Naive B cell (primary cell): ENCODE results near the gene SH2D4B. TPM values are rescaled to one million over a fixed set of nuclear protein-coding genes. Genes with fewer than 3 reads are reported as not detected.
A peak's percentile ranks its signal among the peaks of the same experiment; 100 is the strongest.
"Not testable (repeated sequence)": the region's sequence is repeated elsewhere in the genome, so short reads cannot be mapped to it uniquely, and the experiment has no call there.

Source experiments
- ATAC-seq, 2 donors: fragments of 150-1000 bp; cut with Tn5 transposase; 2 replicates each; pipeline ENCODE4 v1.10.0; 2021; ENCODE audit warnings: low read depth in 2 of 2, mild to moderate bottlenecking in 2 of 2, moderate library complexity in 2 of 2
- DNase-seq: peaks from one replicate; pipeline ENCODE4 v3.0.0; 2022
- H3K27ac Mint-ChIP-seq, 6 donors: one replicate each; pipeline ENCODE4 v1.8.0; 2020 to 2022; ENCODE audit warnings: mild to moderate bottlenecking in 6 of 6, mixed read lengths in 6 of 6, moderate library complexity in 5 of 6, inconsistent platforms in 2 of 6
- H3K27me3 Mint-ChIP-seq, 3 donors: one replicate each; pipeline ENCODE4 v1.8.0; 2021 to 2022; ENCODE audit warnings: mixed read lengths in 3 of 3, mild to moderate bottlenecking in 1 of 3
- H3K36me3 Mint-ChIP-seq, 2 donors: one replicate each; pipeline ENCODE4 v1.8.0; 2020 to 2022; ENCODE audit warnings: mixed read lengths in 2 of 2, inconsistent platforms in 1 of 2, mild to moderate bottlenecking in 1 of 2
- H3K4me1 Mint-ChIP-seq, 3 donors: one replicate each; pipeline ENCODE4 v1.8.0; 2020 to 2022; ENCODE audit warnings: mixed read lengths in 3 of 3, inconsistent platforms in 1 of 3, mild to moderate bottlenecking in 1 of 3, moderate library complexity in 1 of 3
- H3K4me3 Mint-ChIP-seq, 8 donors: one replicate each; pipeline ENCODE4 v1.8.0; 2020 to 2022; ENCODE audit warnings: mild to moderate bottlenecking in 8 of 8, mixed read lengths in 8 of 8, moderate library complexity in 8 of 8, inconsistent platforms in 2 of 8
- H3K9me3 Mint-ChIP-seq, 7 donors: one replicate each; pipeline ENCODE4 v1.8.0; 2020 to 2022; ENCODE audit warnings: mixed read lengths in 7 of 7, mild to moderate bottlenecking in 5 of 7, inconsistent platforms in 2 of 7, moderate library complexity in 1 of 7
- polyA plus RNA-seq, 6 donors: library from polyadenylated mRNA; unstranded; fragments of 300-500 nt; fragmentation: Illumina TruSeq; gene quantifications; one replicate each; pipeline ENCODE4 v1.2.3, GENCODE V29; 2021; ENCODE audit warnings: low read depth in 6 of 6

SH2D4B gene
- polyA plus RNA-seq, 6 donors from 2014 or later, result 0.19 TPM; not detected in 5

DNA sequence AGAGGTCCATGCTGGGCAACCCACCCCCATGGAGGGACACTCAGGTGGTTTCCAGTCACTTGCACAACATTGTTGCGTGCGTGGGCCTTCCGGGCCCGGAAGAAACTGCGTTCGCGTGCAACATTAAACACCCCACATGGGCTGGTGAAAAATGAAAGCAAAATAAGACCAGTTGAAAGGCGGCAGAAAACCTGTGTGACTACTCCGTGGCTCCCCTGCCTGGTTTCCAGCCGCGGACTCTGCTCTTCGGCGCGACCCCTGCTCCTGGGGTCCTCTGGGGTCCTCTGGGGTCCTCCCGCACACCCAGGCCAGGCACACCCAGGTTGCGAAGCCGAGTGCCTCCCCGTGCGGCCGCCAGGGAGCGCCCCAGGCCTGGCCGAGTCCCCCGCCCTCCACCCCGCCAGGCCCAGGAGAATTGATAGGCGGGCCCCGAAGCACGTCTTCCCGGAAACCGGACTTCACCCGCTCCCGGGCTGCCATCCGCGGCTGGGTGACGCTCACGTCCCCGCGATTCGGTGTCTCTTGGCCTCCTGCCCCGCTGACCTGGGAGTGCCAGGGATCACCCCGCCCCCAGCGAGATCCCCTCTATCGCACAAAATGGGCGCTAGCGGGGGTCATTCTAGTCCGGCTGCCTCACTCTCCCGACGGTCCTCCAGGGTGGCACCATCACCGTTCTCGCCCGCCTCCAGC lies 1.9 kb upstream of the SH2D4B start:
- H3K9me3 Mint-ChIP-seq, result peaks cover 0 to 1% (median 0%) of the 10 kb centered on the region in 7 donors
- H3K27ac Mint-ChIP-seq, result peak overlapping the region; percentile 58 to 97 (median 95)

GRCh38 chr10:80536361-80536835 lies 1.3 kb upstream of the SH2D4B start:
- Mint-ChIP-seq H3K27ac (peak overlapping the region; percentile 64 to 97 (median 93)), H3K27me3 (no peaks in the 10 kb centered on the region), H3K9me3 (peaks cover 0 to 2% (median 0%) of the 10 kb centered on the region in 7 donors), H3K36me3 (no peaks in the 10 kb centered on the region), H3K4me3 (peak overlapping the region; percentile 83 to 92 (median 88)), H3K4me1 (peaks cover 31 to 55% (median 55%) of the 10 kb centered on the region in 3 donors)
- ATAC-seq (no peak), DNase-seq (no peak)

More for the DNA sequence above, 1.9 kb upstream of the SH2D4B start:
- Mint-ChIP-seq H3K4me1 (peaks cover 25 to 49% (median 49%) of the 10 kb centered on the region in 3 donors), H3K36me3 (no peaks in the 10 kb centered on the region), H3K27me3 (no peaks in the 10 kb centered on the region), H3K4me3 (peak overlapping the region; percentile 83 to 92 (median 88))
- DNase-seq (peak; percentile 72), ATAC-seq (peak; percentile 79 to 83)

DNA sequence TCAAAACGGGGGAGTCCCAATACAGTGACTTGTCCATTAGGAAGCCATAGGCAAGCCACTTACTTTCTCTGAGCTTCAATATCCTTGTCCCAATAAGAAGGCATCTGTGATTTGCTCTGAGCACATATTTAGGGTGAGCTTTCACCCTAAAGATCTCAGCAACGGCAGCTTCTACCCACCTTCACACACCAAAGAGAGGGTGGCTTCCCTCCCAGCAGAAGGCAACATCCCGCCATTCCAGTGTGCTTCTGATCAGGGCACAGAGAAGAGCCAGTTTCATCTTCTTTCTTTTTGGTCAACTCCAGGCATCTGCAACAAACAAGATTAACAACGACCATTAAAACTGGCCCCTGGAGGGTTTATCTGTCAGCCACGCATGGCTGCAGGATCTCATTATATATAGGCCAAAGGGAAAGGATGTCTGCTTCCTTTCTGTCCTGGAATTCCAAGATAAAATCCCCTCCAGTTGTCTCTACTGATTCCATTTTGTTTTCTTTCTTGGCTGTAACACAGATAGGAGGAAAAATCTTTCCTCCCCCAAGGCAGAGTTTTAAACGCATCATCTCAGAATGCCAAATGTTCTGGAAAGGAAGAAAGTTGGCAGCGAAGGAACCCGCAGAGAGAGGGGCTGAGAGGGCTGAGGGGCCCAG lies 491 bp upstream of the SH2D4B start:
- ATAC-seq (no peak), DNase-seq (no peak)
- peak overlapping the region in 5 of 6 donors; percentile 33 to 85 (median 60) for H3K27ac Mint-ChIP-seq
- peaks cover 39 to 63% (median 63%) of the 10 kb centered on the region in 3 donors for H3K4me1 Mint-ChIP-seq
- H3K36me3 Mint-ChIP-seq, result no peaks in the 10 kb centered on the region
- no peaks in the 10 kb centered on the region for H3K27me3 Mint-ChIP-seq
- H3K9me3 Mint-ChIP-seq, result peaks cover 0 to 2% (median 0%) of the 10 kb centered on the region in 7 donors
- peak overlapping the region in 7 of 8 donors; percentile 7 to 91 (median 85) for H3K4me3 Mint-ChIP-seq

DNA sequence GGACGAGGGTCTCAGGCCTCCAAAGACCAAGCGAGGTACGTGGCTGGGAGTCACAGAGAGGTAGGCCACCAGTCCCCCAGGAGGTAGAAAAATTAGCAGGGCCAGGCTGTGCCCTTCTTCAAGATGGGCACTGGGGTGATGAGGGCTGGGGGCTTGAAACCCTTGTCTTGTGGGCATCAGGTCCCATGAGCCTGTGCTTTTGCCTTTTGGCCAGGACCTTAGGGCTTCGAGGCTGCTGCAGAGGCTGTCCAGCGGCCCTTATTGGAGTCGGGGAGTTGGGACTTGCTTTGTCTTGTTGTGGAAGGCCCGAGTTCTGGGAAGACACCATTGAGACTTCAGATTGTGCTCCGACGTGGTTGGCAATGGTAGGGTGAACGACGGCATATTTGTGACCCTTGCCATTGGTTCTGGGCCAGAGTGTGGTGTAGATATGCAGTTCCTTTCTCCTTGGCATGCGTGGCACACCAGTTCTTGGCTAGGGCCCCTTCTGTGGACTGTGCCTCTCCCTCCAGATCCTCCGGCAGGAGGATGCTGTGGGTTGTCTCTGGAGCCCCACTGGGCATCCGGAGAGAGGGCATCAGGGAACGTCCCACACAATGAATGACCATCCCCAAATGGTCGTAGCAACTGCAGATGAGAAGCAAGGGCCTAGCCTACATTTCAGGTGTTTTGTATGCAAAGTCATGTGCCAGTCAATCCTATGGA lies 931 bp downstream of the SH2D4B start:
- Mint-ChIP-seq H3K4me1 (peaks cover 44 to 64% (median 62%) of the 10 kb centered on the region in 3 donors), H3K27ac (peak overlapping the region in 5 of 6 donors; percentile 44 to 94 (median 72)), H3K4me3 (peak overlapping the region in 3 of 8 donors; percentile 40 to 88 (median 52)), H3K36me3 (no peaks in the 10 kb centered on the region), H3K27me3 (no peaks in the 10 kb centered on the region), H3K9me3 (peaks cover 0 to 2% (median 0%) of the 10 kb centered on the region in 7 donors)
- ATAC-seq, result no peak
- no peak for DNase-seq

DNA sequence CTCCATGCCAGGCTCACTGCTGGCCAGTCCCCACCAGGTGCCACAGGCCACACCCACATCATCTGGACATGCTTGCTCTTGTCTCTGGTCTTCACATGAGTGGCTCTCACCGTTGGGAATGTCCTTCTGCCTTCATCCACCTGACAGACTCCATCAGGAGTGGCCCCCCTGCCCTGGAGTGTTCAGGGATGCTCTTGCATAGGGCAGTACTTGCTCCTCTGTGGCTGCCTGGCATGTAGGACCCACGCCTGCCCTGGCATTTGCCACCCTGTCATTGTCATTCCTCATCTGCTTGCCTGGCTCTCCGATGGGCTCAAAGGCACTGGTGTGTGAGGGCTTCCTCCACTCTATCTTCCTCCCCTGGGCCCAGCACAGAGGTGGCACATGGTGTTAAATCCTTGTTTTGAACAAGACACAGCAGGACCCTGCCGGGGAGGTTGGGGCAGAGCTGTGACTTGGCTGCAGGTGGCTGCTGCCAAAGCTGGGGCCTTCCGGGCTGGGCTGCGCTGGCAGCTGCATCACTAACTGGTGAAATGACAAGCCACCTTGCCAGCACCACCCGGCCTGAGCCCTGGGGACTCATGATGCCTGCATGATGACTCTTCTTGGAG lies 1.8 kb downstream of the SH2D4B start:
- DNase-seq (peak; percentile 61), ATAC-seq (peak; percentile 47 to 66)
- peak overlapping the region; percentile 42 to 89 (median 76) for H3K4me3 Mint-ChIP-seq
- H3K27ac Mint-ChIP-seq, result peak overlapping the region; percentile 84 to 95 (median 91)
- H3K9me3 Mint-ChIP-seq, result peaks cover 0 to 2% (median 0%) of the 10 kb centered on the region in 7 donors
- no peaks in the 10 kb centered on the region for H3K27me3 Mint-ChIP-seq
- peaks cover 44 to 64% (median 62%) of the 10 kb centered on the region in 3 donors for H3K4me1 Mint-ChIP-seq
- no peaks in the 10 kb centered on the region for H3K36me3 Mint-ChIP-seq

GRCh38 chr10:80540136-80540535 lies 2.4 kb downstream of the SH2D4B start:
- H3K36me3 Mint-ChIP-seq, result no peaks in the 10 kb centered on the region
- H3K4me3 Mint-ChIP-seq, result peak overlapping the region; percentile 42 to 89 (median 76)
- H3K27me3 Mint-ChIP-seq, result no peaks in the 10 kb centered on the region
- H3K9me3 Mint-ChIP-seq, result peaks cover 0 to 2% (median 0%) of the 10 kb centered on the region in 7 donors
- no peak for ATAC-seq
- H3K27ac Mint-ChIP-seq, result peak overlapping the region; percentile 84 to 95 (median 91)
- no peak for DNase-seq
- H3K4me1 Mint-ChIP-seq, result peaks cover 45 to 64% (median 61%) of the 10 kb centered on the region in 3 donors

- H3K27ac Mint-ChIP-seq, result peak overlapping the region; percentile 94 to 97 (median 95)
- no peaks in the 10 kb centered on the region for H3K36me3 Mint-ChIP-seq
- peaks cover 48 to 62% (median 58%) of the 10 kb centered on the region in 3 donors for H3K4me1 Mint-ChIP-seq
- ATAC-seq, result no peak
- no peak for DNase-seq
- H3K4me3 Mint-ChIP-seq, result peak overlapping the region; percentile 57 to 90 (median 82)
- H3K27me3 Mint-ChIP-seq, result no peaks in the 10 kb centered on the region
- peaks cover 0 to 2% (median 0%) of the 10 kb centered on the region in 7 donors for H3K9me3 Mint-ChIP-seq
Observed at GRCh38 chr10:80540618-80540980, 2.9 kb downstream of the SH2D4B start.

DNA sequence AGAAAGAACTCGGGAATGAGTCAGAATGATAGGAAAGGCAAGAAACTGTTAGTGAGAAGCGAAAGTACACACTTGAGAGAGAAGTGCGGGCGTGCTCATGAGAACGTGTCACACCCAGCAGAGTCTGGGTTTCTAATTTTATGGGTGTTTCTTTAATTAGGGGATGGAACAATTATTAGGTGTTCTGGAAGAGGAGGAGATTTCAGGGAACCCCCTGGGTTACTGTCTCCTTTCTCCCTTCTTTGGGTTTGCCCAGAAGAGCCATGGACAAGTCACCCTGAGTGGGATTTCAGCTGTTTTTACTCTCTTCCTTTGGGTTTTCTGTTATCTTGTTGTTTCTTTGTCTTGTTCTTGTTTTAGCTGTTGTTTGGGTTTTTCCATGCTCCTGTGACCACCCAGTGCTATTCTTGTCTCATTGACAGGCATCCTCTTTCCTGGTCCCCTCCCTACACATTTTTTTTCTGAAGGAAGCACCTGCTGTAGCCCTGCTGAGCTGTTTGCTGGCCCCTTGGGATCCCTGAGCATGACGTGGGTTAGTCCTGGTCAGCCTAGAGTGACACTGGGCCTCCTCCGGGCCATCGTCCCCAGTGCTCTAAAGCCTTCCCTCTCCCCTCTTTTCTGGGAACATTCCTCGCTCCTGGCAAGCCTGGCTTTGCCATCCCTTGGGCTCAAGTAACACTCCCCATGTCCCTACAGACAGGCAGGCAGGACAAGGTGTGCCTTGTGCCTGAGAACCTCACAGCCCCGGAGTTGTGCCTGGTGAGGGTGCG lies 3.5 kb downstream of the SH2D4B start:
- H3K4me1 Mint-ChIP-seq, result peaks cover 47 to 56% (median 56%) of the 10 kb centered on the region in 3 donors
- no peaks in the 10 kb centered on the region for H3K27me3 Mint-ChIP-seq
- peak overlapping the region; percentile 94 to 97 (median 95) for H3K27ac Mint-ChIP-seq
- peak overlapping the region; percentile 57 to 90 (median 82) for H3K4me3 Mint-ChIP-seq
- no peaks in the 10 kb centered on the region for H3K36me3 Mint-ChIP-seq
- H3K9me3 Mint-ChIP-seq, result peaks cover 0 to 2% (median 0%) of the 10 kb centered on the region in 7 donors
- DNase-seq, result peak; percentile 62
- ATAC-seq, result peak; percentile 68 to 71

GRCh38 chr10:80542053-80542452 lies 4.4 kb downstream of the SH2D4B start:
- no peaks in the 10 kb centered on the region for H3K36me3 Mint-ChIP-seq
- peaks cover 43 to 50% (median 47%) of the 10 kb centered on the region in 3 donors for H3K4me1 Mint-ChIP-seq
- H3K27me3 Mint-ChIP-seq, result no peaks in the 10 kb centered on the region
- peaks cover 0 to 2% (median 0%) of the 10 kb centered on the region in 7 donors for H3K9me3 Mint-ChIP-seq
- ATAC-seq, result no peak
- peak overlapping the region in 6 of 8 donors; percentile 47 to 77 (median 66) for H3K4me3 Mint-ChIP-seq
- DNase-seq, result no peak
- peak overlapping the region; percentile 89 to 97 (median 94) for H3K27ac Mint-ChIP-seq

GRCh38 chr10:80542652-80543318 lies 5.1 kb downstream of the SH2D4B start:
- Mint-ChIP-seq H3K4me1 (peaks cover 43 to 47% (median 44%) of the 10 kb centered on the region in 3 donors), H3K27me3 (no peaks in the 10 kb centered on the region), H3K9me3 (peaks cover 0 to 2% (median 0%) of the 10 kb centered on the region in 7 donors), H3K36me3 (no peaks in the 10 kb centered on the region), H3K27ac (peak overlapping the region; percentile 14 to 97 (median 92)), H3K4me3 (peak overlapping the region in 6 of 8 donors; percentile 12 to 77 (median 38))
- no peak for DNase-seq
- no peak for ATAC-seq

DNA sequence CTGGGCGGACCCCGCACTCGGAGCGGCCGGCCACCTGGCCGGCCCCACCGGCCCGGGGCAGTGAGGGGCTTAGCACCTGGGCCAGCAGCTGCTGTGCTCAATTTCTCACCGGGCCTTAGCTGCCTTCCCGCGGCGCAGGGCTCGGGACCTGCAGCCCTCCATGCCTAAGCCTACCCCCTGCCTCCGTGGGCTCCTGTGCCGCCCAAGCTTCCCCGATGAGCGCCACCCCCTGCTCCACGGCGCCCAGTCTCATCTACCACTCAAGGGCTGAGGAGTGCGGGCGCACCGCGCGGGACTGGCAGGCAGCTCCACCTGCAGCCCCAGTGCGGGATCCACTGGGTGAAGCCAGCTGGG lies 5.6 kb downstream of the SH2D4B start:
- H3K27me3 Mint-ChIP-seq, result not testable (repeated sequence)

More for the DNA sequence above, 5.6 kb downstream of the SH2D4B start:
- ATAC-seq, H3K9me3 Mint-ChIP-seq, H3K4me3 Mint-ChIP-seq, DNase-seq, H3K36me3 Mint-ChIP-seq: not testable (repeated sequence)
- Mint-ChIP-seq H3K4me1 (peaks cover 38 to 42% (median 39%) of the 10 kb centered on the region in 3 donors), H3K27ac (peak overlapping the region in 1 of 6 donors; percentile 19)
